Osteoblast (primary cell): ENCODE data around the gene COL19A1. TPM values are rescaled to one million over a fixed set of nuclear protein-coding genes. Genes with fewer than 3 reads are reported as not detected.

Source experiments
- DNase-seq: peaks from one replicate; pipeline ENCODE4 v3.0.0; 2011; ENCODE audit warnings: low spot score, mixed read lengths; ENCODE audit not compliant: insufficient read length; ENCODE audit errors: missing footprints
- H2AFZ ChIP-seq: 2 replicates; pipeline ENCODE4 v1.6.0; 2011; ENCODE audit warnings: mild to moderate bottlenecking, low read length
- H3K27ac ChIP-seq: 2 replicates; pipeline ENCODE4 v1.5.1; 2011; ENCODE audit warnings: mild to moderate bottlenecking, low read depth, low read length, moderate library complexity
- H3K27me3 ChIP-seq: 2 replicates; pipeline ENCODE4 v1.6.0; 2012; ENCODE audit warnings: mild to moderate bottlenecking, control low read depth, inconsistent platforms, low read length, moderate library complexity; ENCODE audit not compliant: insufficient read depth
- H3K36me3 ChIP-seq: 2 replicates; pipeline ENCODE4 v1.5.1; 2011; ENCODE audit warnings: mild to moderate bottlenecking, low read length, control low read depth, moderate library complexity; ENCODE audit not compliant: insufficient read depth
- H3K4me1 ChIP-seq: 2 replicates; pipeline ENCODE4 v1.5.1; 2011; ENCODE audit warnings: mild to moderate bottlenecking, low read length, control low read depth, moderate library complexity; ENCODE audit not compliant: insufficient read depth
- H3K4me2 ChIP-seq: 2 replicates; pipeline ENCODE4 v1.6.0; 2011; ENCODE audit warnings: mild to moderate bottlenecking, low read length; ENCODE audit not compliant: insufficient read depth
- H3K4me3 ChIP-seq: fragments of 200-600 bp; sonication (generic); 3 replicates; pipeline ENCODE4 v1.5.1; 2012; ENCODE audit warnings: mild to moderate bottlenecking, low read length, inconsistent platforms; ENCODE audit not compliant: insufficient read depth
- H3K79me2 ChIP-seq: 2 replicates; pipeline ENCODE4 v1.6.0; 2012; ENCODE audit warnings: mild to moderate bottlenecking, low read length, control low read depth, inconsistent platforms; ENCODE audit not compliant: insufficient read depth
- H3K9me3 ChIP-seq: 2 replicates; pipeline ENCODE4 v1.5.1; 2011; ENCODE audit warnings: low read depth, low read length, control low read depth
- H4K20me1 ChIP-seq: 2 replicates; pipeline ENCODE4 v1.6.0; 2012; ENCODE audit warnings: mild to moderate bottlenecking, low read length, control low read depth; ENCODE audit not compliant: insufficient read depth
- CTCF ChIP-seq: IDR thresholded peaks from 2 replicates; pipeline ENCODE4 v1.5.1; 2011; ENCODE audit warnings: mild to moderate bottlenecking, low read depth, low read length, moderate library complexity; ENCODE audit errors: extremely low read depth
- total RNA-seq: library from RNA; depleted of rRNA; stranded (reverse); fragments of >200 nt; gene quantifications from 2 replicates; pipeline ENCODE4 v1.2.3, GENCODE V29; 2012

COL19A1 gene
- total RNA-seq, 1 donor: under 0.01 TPM

GRCh38 chr6:70131528-70131927, 265.2 kb downstream of the COL19A1 start:
- Histone ChIP-seq H3K4me3 (no peak overlapping the region), H3K9me3 (no peaks in the 10 kb centered on the region), H4K20me1 (no peaks in the 10 kb centered on the region), H2AFZ (no peak overlapping the region), H3K79me2 (no peaks in the 10 kb centered on the region), H3K4me2 (no peak overlapping the region), H3K4me1 (no peaks in the 10 kb centered on the region), H3K36me3 (no peaks in the 10 kb centered on the region), H3K27ac (no peak overlapping the region), H3K27me3 (no peaks in the 10 kb centered on the region)
- TF ChIP-seq CTCF: no peak
- DNase-seq: no peak

- no peak overlapping the region for H2AFZ ChIP-seq
- no peaks in the 10 kb centered on the region for H3K27me3 ChIP-seq
- H3K36me3 ChIP-seq: no peaks in the 10 kb centered on the region
- H3K4me1 ChIP-seq: no peaks in the 10 kb centered on the region
- no peak overlapping the region for H3K4me3 ChIP-seq
- no peak overlapping the region for H3K4me2 ChIP-seq
- H3K27ac ChIP-seq: no peak overlapping the region
- H3K9me3 ChIP-seq: no peaks in the 10 kb centered on the region
- H3K79me2 ChIP-seq: no peaks in the 10 kb centered on the region
- H4K20me1 ChIP-seq: no peaks in the 10 kb centered on the region
- no peak for DNase-seq
- no peak for TF ChIP-seq CTCF
Observed at GRCh38 chr6:70133246-70133645, 266.9 kb downstream of the COL19A1 start.

DNA sequence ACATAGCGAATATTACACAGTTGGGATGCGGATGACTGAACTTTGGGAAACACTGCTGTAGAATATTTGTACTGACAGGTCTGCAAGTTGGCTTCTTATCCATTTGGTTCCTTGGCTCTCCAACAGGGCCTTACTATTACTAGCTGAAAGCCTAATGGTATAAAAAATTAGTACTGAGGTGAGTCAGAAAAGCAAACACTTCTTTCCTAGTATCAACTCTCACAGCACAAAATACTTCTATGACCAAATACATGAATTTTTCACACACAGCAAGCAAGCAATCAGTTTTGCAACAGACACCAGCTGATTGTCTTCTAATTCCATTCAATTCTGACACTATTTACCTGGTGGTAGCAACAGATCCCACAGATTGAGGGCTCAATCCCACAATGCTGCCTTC, 268.2 kb downstream of the COL19A1 start:
- Histone ChIP-seq H2AFZ (no peak overlapping the region), H3K79me2 (no peaks in the 10 kb centered on the region), H3K27ac (no peak overlapping the region), H3K9me3 (no peaks in the 10 kb centered on the region), H4K20me1 (no peaks in the 10 kb centered on the region), H3K4me3 (no peak overlapping the region), H3K27me3 (no peaks in the 10 kb centered on the region), H3K36me3 (no peaks in the 10 kb centered on the region), H3K4me1 (no peaks in the 10 kb centered on the region), H3K4me2 (no peak overlapping the region)
- TF ChIP-seq CTCF: no peak
- DNase-seq: no peak

DNA sequence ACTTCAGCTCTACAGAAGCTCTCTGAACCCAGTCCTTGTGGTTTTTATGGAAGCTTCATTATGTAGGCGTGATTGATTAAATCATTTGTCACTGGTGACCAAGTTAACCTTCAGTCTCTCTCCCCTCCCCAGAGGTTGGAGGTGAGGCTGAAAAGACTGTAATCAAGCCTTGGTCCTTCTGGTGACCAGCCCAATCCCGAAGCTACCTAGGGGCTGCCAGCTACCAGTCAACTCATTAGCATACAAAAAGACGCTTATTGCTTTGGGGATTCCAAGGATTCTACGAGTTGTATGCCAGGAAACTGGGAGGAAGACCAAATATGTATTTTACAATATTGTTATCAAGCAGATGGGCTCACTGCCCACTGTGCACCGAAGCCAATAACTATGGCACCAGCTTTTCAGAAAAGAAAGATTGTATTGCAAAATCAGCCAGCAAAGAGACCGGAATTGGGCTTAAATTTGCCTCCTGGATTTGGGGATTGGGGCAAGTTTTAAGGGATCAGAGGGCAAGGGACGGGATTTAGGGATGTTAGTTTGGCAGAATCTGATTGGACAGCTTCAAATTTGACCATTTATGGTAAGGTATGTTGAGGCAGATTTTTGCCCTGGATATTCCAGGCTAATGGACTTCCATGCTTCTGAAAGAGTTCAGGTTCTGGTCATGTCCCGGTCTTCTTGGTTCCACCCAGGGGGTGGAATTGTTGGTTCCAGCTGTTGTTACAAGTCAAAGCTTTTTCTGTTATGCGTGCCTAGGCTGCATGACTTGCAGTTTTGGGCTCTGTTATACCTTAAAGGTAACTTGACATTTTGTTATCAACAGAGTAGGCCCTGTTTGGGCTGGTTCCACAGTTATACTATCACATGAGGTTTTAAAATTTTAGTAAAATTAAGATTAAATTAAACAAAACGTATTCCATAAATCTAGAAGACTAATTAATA, 269.1 kb downstream of the COL19A1 start:
- Histone ChIP-seq H2AFZ (no peak overlapping the region), H3K4me1 (no peaks in the 10 kb centered on the region), H3K36me3 (no peaks in the 10 kb centered on the region), H4K20me1 (no peaks in the 10 kb centered on the region), H3K27ac (no peak overlapping the region), H3K4me2 (no peak overlapping the region), H3K79me2 (no peaks in the 10 kb centered on the region), H3K9me3 (no peaks in the 10 kb centered on the region), H3K27me3 (no peaks in the 10 kb centered on the region), H3K4me3 (no peak overlapping the region)
- DNase-seq: no peak
- TF ChIP-seq CTCF: no peak
